DOHH2 (cell line): ENCODE results near the gene ANKRD13B.

ENCODE experiments used
- EZH2phosphoT487 ChIP-seq: fragments of 200-600 bp; sonication (generic); IDR thresholded peaks from 2 replicates; pipeline ENCODE4 v1.6.1; 2017; ENCODE audit warnings: borderline replicate concordance, mild to moderate bottlenecking, antibody characterized with exemption, low read length, moderate library complexity, mixed read lengths
- TF ChIP-seq, protein P1 (sequence below): fragments of 200-600 bp; sonication (generic); IDR thresholded peaks from one replicate; pipeline ENCODE4 v1.5.1; 2014; ENCODE audit warnings: antibody characterized with exemption, mild to moderate bottlenecking, low read depth, low read length; ENCODE audit not compliant: poor library complexity, severe bottlenecking

- TF ChIP-seq, protein P1, sequence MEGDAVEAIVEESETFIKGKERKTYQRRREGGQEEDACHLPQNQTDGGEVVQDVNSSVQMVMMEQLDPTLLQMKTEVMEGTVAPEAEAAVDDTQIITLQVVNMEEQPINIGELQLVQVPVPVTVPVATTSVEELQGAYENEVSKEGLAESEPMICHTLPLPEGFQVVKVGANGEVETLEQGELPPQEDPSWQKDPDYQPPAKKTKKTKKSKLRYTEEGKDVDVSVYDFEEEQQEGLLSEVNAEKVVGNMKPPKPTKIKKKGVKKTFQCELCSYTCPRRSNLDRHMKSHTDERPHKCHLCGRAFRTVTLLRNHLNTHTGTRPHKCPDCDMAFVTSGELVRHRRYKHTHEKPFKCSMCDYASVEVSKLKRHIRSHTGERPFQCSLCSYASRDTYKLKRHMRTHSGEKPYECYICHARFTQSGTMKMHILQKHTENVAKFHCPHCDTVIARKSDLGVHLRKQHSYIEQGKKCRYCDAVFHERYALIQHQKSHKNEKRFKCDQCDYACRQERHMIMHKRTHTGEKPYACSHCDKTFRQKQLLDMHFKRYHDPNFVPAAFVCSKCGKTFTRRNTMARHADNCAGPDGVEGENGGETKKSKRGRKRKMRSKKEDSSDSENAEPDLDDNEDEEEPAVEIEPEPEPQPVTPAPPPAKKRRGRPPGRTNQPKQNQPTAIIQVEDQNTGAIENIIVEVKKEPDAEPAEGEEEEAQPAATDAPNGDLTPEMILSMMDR: no peak
- no peak for TF ChIP-seq EZH2phosphoT487
Observed at GRCh38 chr17:29628644-29629043, 35.7 kb downstream of the ANKRD13B start.
